Stimulated activated CD4-positive, alpha-beta T cell treated with anti-CD3 and anti-CD28 coated beads, TNF-alpha, amount 100 ng/mL, for 24 hours (primary cell): ENCODE results near the gene RTN4IP1.
"Not testable (repeated sequence)": the region's sequence is repeated elsewhere in the genome, so short reads cannot be mapped to it uniquely, and the experiment has no call there.

Experiments used
- DNase-seq, 3 experiments: peaks; one replicate each; pipeline ENCODE4 v3.0.0-alpha.2; 2020; ENCODE audit warnings: low read depth in 3 of 3

The RTN4IP1 gene

DNA sequence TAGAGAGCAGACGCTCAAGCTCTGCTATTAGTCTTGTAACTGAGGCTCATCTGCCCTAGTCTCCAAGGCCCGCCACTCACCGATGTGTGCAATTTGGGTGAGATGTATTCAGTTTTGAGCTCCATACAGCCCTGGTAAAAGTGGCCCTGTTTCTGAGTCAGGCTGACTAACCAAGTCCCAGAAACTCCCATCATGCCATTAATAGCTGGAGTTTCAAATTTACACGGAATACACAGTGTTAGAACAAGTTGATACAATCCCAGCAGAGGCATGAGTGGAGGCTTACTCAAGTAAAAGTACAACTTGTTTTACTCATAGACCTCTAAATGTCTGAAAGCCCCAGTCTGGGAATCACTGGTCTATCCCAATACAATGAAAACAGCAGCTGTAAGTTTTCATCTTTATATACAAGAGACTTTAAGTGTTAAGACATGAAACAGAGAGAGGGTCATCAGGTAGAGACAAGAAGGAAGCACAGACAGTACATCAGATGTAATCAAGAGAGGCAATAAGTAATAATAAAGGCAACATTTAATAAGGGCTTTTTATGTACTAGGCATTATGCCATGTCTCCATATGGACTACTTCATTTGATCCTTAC is 42.4 kb downstream of the RTN4IP1 start:
- DNase-seq, result no peak

DNA sequence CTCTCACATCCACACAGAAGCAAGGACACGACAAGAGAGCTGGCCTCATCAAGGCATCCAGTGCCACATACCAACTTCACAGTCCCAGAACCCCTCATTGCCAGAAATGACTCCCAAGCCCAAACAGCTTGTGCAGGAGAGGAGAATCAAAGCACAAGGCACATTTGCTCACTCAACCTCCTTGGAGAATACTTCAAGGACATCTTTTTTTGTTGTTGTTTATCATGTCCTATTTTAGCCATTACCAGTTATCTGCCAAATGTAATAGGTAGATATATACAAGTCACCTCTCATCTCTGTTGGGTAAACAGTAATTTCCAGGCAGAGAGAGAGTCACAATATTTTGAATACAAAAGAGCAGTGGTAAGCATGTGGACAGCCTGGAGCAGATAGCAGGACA is 47.8 kb downstream of the RTN4IP1 start:
- no peak for DNase-seq

DNA sequence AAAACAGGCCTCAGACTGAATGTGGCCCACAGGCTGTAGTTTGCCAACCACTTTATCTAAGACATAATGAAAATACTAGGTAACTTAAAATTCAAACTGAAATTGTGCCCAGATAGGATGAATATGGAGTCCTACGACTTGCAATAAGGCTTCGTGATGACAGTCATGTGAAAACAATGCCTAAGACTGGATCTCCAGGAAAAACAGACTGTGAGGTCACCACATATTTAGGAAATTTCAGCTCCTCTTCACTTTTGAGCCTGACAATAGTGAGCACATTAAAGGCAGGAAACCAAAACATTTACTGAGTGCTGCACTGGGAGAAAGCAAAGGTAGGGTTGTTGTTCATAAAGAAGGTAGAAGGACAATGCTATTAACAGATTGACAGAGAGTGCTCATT is 50.0 kb downstream of the RTN4IP1 start:
- DNase-seq, result no peak

GRCh38 chr6:106574741-106575458 is 54.4 kb downstream of the RTN4IP1 start:
- DNase-seq, result no peak

DNA sequence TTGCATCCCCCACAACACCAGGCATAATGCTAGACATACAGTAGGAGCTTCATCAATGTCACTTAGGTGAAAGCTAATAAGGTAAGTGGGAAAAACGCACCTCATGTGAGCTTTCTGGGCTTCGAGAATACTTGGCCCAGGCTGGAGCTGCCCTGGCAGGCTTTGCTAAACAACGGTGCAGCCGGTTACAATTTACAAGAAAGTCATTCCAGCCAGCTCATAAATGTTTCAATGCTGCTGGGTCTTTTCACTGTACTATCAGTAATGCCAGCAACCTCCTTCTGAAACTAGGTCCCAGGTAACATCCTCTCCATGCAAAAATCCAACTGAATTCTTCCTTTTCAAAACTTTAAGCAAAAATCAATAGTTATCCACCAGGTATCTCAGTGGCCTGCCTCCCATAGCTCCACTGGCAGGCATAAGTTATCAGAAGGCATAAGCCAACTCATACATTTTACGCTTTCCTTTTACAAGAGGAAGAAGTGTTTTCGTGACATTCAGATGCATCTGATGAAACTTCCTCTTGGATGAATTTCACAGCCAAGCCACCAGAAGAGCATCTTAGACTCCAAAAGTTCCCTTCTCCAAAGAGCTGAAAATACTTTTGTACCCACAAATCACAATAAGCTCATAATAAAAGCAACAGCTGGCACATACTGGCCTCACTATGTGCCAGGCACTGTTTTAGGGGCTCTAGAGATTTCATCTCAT is 56.3 kb downstream of the RTN4IP1 start:
- DNase-seq, result no peak

- DNase-seq, result no peak
Observed at GRCh38 chr6:106572436-106572835, 56.9 kb downstream of the RTN4IP1 start.

- DNase-seq, result no peak
Observed at GRCh38 chr6:106569428-106569827, 59.9 kb downstream of the RTN4IP1 start.

DNA sequence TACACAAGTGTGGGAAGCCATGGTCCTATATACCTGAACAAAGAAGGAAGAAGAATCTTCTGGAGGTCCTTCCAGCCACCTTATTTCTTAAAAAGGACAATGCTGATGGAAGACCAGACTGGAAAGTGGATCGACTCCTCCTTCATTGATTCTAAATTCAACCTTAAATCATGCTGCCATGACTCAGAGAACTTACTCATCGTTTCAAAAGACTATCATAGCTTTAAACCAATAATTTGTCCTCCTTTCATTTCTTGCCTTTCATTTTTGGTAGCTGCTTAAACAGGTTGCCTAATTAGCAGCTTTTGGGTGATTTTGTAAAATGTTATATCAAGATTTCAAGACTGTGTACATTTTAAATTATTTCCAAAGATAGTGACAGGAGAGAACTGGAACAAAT is 60.8 kb downstream of the RTN4IP1 start:
- no peak for DNase-seq

- DNase-seq, result no peak
Observed at GRCh38 chr6:106564476-106564875, 64.8 kb downstream of the RTN4IP1 start.

DNA sequence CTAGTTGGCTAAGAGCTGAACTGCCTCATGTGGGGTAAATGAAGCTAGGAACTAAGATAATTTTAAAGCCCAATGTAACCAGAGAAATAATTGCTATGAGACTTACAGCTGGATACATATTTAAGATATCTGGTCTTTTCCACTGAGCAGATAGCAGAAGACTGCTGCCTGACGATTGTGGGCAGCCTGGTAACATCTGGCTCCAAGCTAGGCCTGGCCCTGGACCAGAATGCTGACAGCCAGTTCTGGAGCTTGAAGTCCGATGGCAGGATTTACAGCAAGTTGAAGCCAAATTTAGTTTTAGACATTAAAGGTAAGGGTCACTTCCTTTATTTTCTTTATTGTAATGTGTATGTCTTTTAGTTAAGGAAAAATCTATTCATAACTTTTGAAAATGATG is 65.7 kb downstream of the RTN4IP1 start:
- no peak for DNase-seq

DNA sequence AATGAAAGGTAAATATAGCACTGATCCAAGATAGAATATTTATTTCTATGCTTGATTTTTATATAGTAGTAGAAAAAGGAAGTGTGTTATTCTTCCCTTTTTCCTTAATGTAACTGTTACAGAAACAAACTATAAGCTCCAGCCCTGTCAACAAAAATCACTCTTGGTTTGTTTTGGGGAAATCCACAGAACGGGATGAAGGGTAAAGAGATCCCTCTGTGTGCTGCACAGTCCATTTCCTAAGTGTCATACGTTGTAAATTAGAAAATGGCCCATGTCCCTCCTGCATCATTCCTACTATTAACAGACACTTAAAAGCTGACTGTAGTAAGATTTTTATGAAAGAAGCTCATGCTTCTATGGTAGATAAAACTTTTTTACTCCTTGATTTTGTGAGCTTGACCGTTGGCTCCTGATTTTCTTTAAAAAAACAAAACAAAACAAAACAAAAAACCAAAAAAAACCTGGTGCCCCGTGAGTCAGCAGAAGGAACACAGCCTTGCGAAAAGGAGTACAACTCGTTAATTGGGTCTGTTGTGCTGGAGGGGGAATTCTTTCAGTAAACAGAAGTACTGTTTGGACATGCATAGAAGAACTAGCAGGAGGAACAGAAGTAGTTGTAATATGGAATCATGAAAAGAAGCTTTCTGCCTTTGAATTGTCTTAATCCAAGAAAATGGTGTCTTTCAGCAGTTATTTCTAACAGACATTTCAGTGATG is 67.5 kb downstream of the RTN4IP1 start:
- DNase-seq, result no peak

DNA sequence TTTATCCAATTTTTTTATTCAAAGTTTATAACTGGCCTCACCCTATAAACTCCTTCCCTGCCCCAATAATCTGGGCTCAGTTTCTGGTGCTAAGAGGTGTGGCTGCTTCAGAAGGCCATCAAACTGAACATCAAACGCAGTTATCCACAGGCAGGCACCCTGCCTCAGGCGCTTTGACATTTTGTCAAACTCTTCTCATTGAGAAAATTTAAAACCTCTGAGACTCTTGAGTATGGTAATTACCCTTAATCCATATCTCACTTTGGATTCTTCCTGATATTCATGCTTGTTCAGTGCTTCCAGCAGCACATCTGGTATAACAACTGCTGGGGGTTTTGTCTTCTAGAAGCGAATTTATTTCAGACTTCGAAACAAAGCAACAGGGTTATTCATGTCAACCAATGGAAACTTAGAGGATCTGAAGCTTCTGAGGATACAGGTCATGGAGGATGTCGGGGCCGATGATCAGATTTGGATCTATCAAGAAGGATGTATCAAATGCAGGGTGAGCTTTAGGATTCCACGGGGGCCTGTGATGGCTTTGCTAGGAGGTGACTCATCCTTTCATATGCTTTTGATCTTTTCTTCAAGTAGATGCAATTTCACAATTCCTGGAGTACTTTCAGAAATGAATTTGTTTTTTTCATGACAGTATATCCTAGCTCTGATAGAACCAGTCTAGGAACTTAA is 68.2 kb downstream of the RTN4IP1 start:
- no peak for DNase-seq

- DNase-seq, result not testable (repeated sequence)
Observed at GRCh38 chr6:106559659-106560058, 69.6 kb downstream of the RTN4IP1 start.

GRCh38 chr6:106558364-106558763 is 70.9 kb downstream of the RTN4IP1 start:
- DNase-seq, result no peak

GRCh38 chr6:106557837-106558236 is 71.5 kb downstream of the RTN4IP1 start:
- DNase-seq, result no peak

- DNase-seq, result no peak
Observed at GRCh38 chr6:106556368-106556960, 72.8 kb downstream of the RTN4IP1 start.

DNA sequence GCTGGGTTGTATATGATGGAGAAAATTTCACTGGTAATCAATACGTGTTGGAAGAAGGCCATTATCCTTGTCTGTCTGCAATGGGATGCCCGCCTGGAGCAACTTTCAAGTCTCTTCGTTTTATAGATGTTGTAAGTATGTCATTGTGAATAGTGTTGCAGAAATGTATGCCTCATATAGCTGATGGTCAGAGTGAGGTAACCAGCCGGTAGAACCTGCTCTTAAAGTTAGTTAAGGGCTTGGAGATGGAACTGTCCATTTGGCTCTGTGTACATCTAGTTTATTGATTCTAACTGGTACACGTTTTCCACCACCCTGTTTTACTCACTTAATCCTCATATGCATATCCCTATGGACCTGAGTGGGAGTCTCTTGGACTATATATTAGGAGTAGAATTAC is 73.5 kb downstream of the RTN4IP1 start:
- DNase-seq, result no peak

- DNase-seq, result peak in 2 of 3 experiments; percentile 11 to 24
Observed at GRCh38 chr6:106553440-106553839, 75.9 kb downstream of the RTN4IP1 start.

DNA sequence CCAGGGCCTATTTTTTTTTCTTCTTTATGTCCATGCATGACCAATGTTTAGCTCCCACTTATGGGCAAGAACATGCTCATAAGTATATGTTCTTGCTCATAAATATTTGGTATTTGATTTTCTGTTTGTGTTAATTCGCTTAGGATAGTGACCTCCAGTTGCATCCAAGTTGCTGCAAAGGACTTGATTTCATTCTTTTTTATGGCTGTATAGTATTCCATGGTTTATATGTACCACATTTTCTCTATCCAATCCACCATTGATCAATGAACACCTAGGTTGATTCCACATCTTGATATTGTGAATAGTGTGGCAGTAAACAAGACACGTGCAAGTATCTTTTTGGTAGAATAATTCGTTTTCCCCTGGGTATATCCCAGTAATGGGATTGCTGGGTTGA is 78.1 kb downstream of the RTN4IP1 start:
- DNase-seq, result no peak

DNA sequence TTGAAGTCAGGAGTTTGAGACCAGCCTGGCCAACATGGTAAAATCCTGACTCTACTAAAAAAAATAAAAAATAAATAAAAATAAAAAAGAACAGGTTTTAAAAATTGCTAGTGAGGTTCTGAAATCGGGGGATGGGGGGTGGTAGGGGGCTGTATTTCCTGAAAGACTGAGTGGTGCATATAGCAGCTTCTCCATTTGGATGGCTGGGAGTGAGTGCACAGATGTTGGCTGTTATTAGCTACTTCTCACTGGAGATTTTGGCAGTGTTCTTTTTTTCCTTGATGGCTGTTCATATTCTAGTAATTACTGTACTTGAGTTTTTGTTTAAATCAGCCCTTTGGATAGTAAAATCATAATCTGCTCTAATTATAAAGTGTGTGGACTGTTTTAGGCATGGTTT is 79.8 kb downstream of the RTN4IP1 start:
- no peak for DNase-seq

GRCh38 chr6:106548926-106549455 is 80.3 kb downstream of the RTN4IP1 start:
- not testable (repeated sequence) for DNase-seq
